Activated T-helper 2 cell treated with anti-CD3 and anti-CD28 coated beads, Interferon-gamma antibody, Interleukin-2, Interleukin-4, amounts not matched to agents 10 μg/mL and 5 μg/mL and 100 μg/mL, durations not matched to agents 14 hours and 24 hours and 36 hours (primary cell): ENCODE data around the gene ZNF567. TPM values are rescaled to one million over a fixed set of nuclear protein-coding genes. Genes with fewer than 3 reads are reported as not detected.
"Not testable (repeated sequence)": the region's sequence is repeated elsewhere in the genome, so short reads cannot be mapped to it uniquely, and the experiment has no call there.

ENCODE experiments used
- DNase-seq: peaks from one replicate; pipeline ENCODE4 v3.0.0; 2021; ENCODE audit warnings: low spot score
- H3K27ac Mint-ChIP-seq: one replicate; pipeline ENCODE4 v1.8.0; 2021; ENCODE audit warnings: mixed read lengths
- H3K27me3 Mint-ChIP-seq: one replicate; pipeline ENCODE4 v1.8.0; 2021; ENCODE audit warnings: low read depth, mixed read lengths
- H3K36me3 Mint-ChIP-seq: one replicate; pipeline ENCODE4 v1.8.0; 2021; ENCODE audit warnings: low read depth, mixed read lengths
- H3K4me1 Mint-ChIP-seq: one replicate; pipeline ENCODE4 v1.8.0; 2021; ENCODE audit warnings: low read depth, mixed read lengths
- H3K4me3 Mint-ChIP-seq: one replicate; pipeline ENCODE4 v1.8.0; 2021; ENCODE audit warnings: low read depth, mild to moderate bottlenecking, moderate library complexity, mixed read lengths
- H3K9me3 Mint-ChIP-seq: one replicate; pipeline ENCODE4 v1.8.0; 2021; ENCODE audit warnings: mixed read lengths
- intact Hi-C: fragments of 100-400 bp; cut with micrococcal nuclease; formaldehyde crosslinking; loops from one replicate; pipeline ENCODE4 v1.15.1; 2023
- total RNA-seq: library from RNA; stranded (reverse); gene quantifications from 2 replicates; pipeline ENCODE4 v1.2.3, GENCODE V29; 2022

The ZNF567 gene
- total RNA-seq, 1 donor from 2014 or later = 7.6 TPM

DNA sequence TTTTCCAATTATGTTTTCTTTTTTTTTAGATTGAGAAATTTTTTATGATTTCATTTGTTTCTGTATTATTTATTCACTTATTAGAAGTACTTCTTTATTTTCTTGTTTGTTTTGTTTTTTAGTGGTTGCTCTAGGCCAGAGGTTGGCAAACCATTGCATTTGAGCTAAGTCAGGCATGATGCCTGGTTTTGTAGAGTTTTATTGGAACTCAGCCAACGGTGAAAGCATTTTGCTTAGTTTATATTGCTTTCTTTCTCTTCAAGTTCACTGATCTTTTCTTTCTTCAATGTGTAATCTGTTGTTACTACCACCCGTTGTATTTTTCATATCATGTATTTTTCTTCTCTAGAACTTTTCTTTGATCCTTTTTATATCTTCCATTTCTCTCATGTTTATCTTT lies 19.7 kb downstream of the ZNF567 start:
- no peaks in the 10 kb centered on the region for H3K4me1 Mint-ChIP-seq
- no peak overlapping the region for H3K4me3 Mint-ChIP-seq
- no peak for DNase-seq
- intact Hi-C loops = no loop called here
- H3K9me3 Mint-ChIP-seq = peaks cover 71% of the 10 kb centered on the region
- no peaks in the 10 kb centered on the region for H3K27me3 Mint-ChIP-seq
- H3K27ac Mint-ChIP-seq = no peak overlapping the region
- peaks cover 88% of the 10 kb centered on the region for H3K36me3 Mint-ChIP-seq

GRCh38 chr19:36709423-36709822 lies 22.0 kb downstream of the ZNF567 start:
- Mint-ChIP-seq H3K9me3 (peaks cover 85% of the 10 kb centered on the region), H3K27ac (no peak overlapping the region), H3K4me3 (no peak overlapping the region), H3K36me3 (peaks cover 95% of the 10 kb centered on the region), H3K4me1 (no peaks in the 10 kb centered on the region), H3K27me3 (no peaks in the 10 kb centered on the region)
- no peak for DNase-seq
- intact Hi-C loops = no loop called here

- Mint-ChIP-seq H3K4me3 (no peak overlapping the region), H3K27ac (no peak overlapping the region), H3K36me3 (peaks cover 66% of the 10 kb centered on the region), H3K4me1 (no peaks in the 10 kb centered on the region), H3K27me3 (no peaks in the 10 kb centered on the region), H3K9me3 (peaks cover 68% of the 10 kb centered on the region)
- no peak for DNase-seq
- intact Hi-C loops = no loop called here
These were observed 32.5 kb downstream of the ZNF567 start for GRCh38 chr19:36719687-36720556.

DNA sequence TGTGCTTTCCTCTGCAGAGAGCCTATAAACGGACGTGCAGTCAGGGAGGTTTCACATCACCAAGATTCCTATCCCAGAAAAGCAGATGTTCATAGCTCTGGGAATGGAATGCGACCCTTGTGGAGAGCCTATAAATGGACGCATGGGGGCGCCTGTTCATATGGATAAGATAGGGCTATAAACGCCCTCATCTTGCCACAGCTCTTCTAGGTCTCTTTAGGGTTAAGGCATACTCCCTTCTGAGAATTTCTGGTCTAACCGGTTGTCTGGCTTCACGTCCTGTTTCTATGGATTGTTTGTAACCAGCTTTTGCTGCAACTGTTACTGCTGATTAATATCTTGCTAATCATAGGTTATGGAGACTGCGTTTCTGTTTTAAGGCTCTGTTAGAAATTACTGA lies 48.8 kb downstream of the ZNF567 start:
- H3K27ac Mint-ChIP-seq, H3K27me3 Mint-ChIP-seq, DNase-seq, intact Hi-C loops, H3K4me3 Mint-ChIP-seq, H3K4me1 Mint-ChIP-seq: not testable (repeated sequence)
- Mint-ChIP-seq H3K9me3 (peaks cover 92% of the 10 kb centered on the region), H3K36me3 (peaks cover 30% of the 10 kb centered on the region)

DNA sequence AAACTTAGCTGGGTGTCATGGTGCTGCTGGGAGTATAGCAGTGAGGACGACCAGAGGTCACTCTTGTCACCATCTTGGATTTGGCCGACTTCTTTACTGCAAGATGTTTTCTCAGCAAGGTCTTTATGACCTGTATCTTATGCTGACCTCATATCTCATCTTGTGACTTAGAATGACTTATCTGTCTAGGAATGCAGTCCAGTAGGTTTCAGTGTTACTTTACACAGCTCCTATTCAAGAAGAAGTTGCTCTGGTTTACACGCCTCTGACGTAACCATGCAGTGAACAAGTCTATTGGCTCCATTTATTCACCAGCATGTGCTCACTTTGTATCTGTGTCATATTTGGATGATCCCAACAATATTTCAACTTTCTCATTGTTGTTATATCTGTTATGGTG lies 58.5 kb downstream of the ZNF567 start:
- peaks cover 85% of the 10 kb centered on the region for H3K9me3 Mint-ChIP-seq
- no peak overlapping the region for H3K4me3 Mint-ChIP-seq
- H3K27ac Mint-ChIP-seq = no peak overlapping the region
- DNase-seq = no peak
- H3K36me3 Mint-ChIP-seq = peaks cover 59% of the 10 kb centered on the region
- H3K27me3 Mint-ChIP-seq = no peaks in the 10 kb centered on the region
- intact Hi-C loops = no loop called here
- H3K4me1 Mint-ChIP-seq = no peaks in the 10 kb centered on the region

- no peaks in the 10 kb centered on the region for H3K4me1 Mint-ChIP-seq
- peaks cover 86% of the 10 kb centered on the region for H3K9me3 Mint-ChIP-seq
- no peaks in the 10 kb centered on the region for H3K27me3 Mint-ChIP-seq
- H3K27ac Mint-ChIP-seq = no peak overlapping the region
- intact Hi-C loops = no loop called here
- peaks cover 71% of the 10 kb centered on the region for H3K36me3 Mint-ChIP-seq
- no peak for DNase-seq
- H3K4me3 Mint-ChIP-seq = no peak overlapping the region
These were observed 60.3 kb downstream of the ZNF567 start for GRCh38 chr19:36747750-36748149.

GRCh38 chr19:36748431-36749275 lies 61.2 kb downstream of the ZNF567 start:
- no peak overlapping the region for H3K27ac Mint-ChIP-seq
- no peaks in the 10 kb centered on the region for H3K27me3 Mint-ChIP-seq
- DNase-seq = no peak
- peaks cover 76% of the 10 kb centered on the region for H3K36me3 Mint-ChIP-seq
- H3K4me3 Mint-ChIP-seq = no peak overlapping the region
- H3K9me3 Mint-ChIP-seq = peaks cover 83% of the 10 kb centered on the region
- no peaks in the 10 kb centered on the region for H3K4me1 Mint-ChIP-seq
- intact Hi-C loops = no loop called here

- intact Hi-C loops = not testable (repeated sequence)
These were observed 62.2 kb downstream of the ZNF567 start for GRCh38 chr19:36749613-36750012.

DNA sequence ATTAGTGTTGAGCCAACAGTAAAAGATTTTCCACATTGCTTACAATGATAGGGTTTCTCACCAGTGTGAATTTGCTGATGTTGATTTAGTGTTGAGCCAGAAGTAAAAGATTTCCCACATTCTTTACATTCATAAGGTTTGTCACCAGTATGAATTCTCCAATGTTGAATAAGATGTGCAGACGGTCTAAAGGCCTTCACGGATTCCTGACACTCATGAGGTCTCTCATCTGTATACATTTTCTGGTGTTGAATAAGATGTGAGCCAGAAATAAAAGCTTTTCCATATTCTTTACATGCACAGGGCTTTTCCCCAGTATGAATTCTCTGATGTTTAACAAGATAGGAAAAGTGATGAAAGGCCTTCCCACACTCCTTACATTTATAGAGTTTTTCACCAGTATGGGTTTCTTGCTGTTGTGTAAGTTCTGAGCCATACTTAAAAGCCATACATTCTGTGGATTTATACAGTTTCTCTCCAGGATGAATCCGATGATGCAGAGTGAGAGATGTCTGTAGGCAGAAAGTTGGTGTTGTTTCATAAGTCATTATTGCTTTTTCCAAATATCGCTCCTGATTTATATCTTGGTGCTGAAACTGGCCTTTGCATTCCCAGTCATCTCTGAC lies 62.8 kb downstream of the ZNF567 start:
- Mint-ChIP-seq H3K27me3 (no peaks in the 10 kb centered on the region), H3K36me3 (peaks cover 86% of the 10 kb centered on the region), H3K9me3 (peaks cover 83% of the 10 kb centered on the region), H3K27ac (no peak overlapping the region), H3K4me3 (no peak overlapping the region), H3K4me1 (no peaks in the 10 kb centered on the region)
- DNase-seq = no peak
- intact Hi-C loops = no loop called here

More at GRCh38 chr19:36749613-36750012, 62.2 kb downstream of the ZNF567 start:
- H3K4me1 Mint-ChIP-seq, H3K27me3 Mint-ChIP-seq, DNase-seq, H3K4me3 Mint-ChIP-seq, H3K27ac Mint-ChIP-seq: not testable (repeated sequence)
- H3K36me3 Mint-ChIP-seq = peaks cover 84% of the 10 kb centered on the region
- peaks cover 83% of the 10 kb centered on the region for H3K9me3 Mint-ChIP-seq

Other genes starting within 250 kb of the ZNF567 start
- gene ZNF566, start 198.1 kb upstream of the ZNF567 start, total RNA-seq = 7.3 and 7.7 TPM in 2 replicates
- gene ZNF260, start 159.3 kb upstream of the ZNF567 start, total RNA-seq = 6.2 and 7.1 TPM in 2 replicates
- 14.8 and 15.2 TPM in 2 replicates for gene ZNF529, start 114.3 kb upstream of the ZNF567 start, total RNA-seq
- gene ZNF382, start 82.3 kb upstream of the ZNF567 start, total RNA-seq = 8.8 and 10.8 TPM in 2 replicates
- gene ZNF461, start 20.8 kb upstream of the ZNF567 start, total RNA-seq = 5.0 and 5.7 TPM in 2 replicates
- 3.3 and 4.7 TPM in 2 replicates for gene ZNF850, start 85.2 kb downstream of the ZNF567 start, total RNA-seq
- 4.6 TPM in 2 replicates for gene ZNF790, start 150.8 kb downstream of the ZNF567 start, total RNA-seq
- gene ZNF345, start 163.3 kb downstream of the ZNF567 start, total RNA-seq = 2.3 and 3.9 TPM in 2 replicates
- gene ZNF829, start 228.7 kb downstream of the ZNF567 start, total RNA-seq = 3.4 and 3.5 TPM in 2 replicates
- 4.5 and 6.3 TPM in 2 replicates for gene ZNF568, start 228.7 kb downstream of the ZNF567 start, total RNA-seq